ENCODE data around the gene FAM177A1.
"Not testable (repeated sequence)": the region's sequence is repeated elsewhere in the genome, so short reads cannot be mapped to it uniquely, and the experiment has no call there.

The FAM177A1 gene

DNA sequence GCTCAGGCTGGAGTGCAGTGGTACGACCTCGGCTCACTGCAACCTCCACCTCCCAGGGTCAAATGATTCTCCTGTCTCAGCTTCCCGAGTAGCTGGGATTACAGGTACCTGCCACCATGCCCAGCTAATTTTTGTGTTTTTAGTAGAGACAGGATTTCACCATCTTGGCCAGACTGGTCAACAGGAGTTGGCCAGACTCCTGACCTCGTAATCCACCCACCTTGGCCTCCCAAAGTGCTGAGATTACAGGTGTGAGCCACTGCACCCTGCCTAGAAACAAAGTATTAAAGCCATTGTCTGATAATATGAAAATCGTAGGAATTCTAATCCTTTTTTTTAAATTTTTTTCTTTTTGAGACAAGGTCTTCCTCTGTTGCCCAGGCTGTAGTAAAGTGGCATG, 19.7 kb downstream of the FAM177A1 start:
- not testable (repeated sequence) for DNase-seq

DNA sequence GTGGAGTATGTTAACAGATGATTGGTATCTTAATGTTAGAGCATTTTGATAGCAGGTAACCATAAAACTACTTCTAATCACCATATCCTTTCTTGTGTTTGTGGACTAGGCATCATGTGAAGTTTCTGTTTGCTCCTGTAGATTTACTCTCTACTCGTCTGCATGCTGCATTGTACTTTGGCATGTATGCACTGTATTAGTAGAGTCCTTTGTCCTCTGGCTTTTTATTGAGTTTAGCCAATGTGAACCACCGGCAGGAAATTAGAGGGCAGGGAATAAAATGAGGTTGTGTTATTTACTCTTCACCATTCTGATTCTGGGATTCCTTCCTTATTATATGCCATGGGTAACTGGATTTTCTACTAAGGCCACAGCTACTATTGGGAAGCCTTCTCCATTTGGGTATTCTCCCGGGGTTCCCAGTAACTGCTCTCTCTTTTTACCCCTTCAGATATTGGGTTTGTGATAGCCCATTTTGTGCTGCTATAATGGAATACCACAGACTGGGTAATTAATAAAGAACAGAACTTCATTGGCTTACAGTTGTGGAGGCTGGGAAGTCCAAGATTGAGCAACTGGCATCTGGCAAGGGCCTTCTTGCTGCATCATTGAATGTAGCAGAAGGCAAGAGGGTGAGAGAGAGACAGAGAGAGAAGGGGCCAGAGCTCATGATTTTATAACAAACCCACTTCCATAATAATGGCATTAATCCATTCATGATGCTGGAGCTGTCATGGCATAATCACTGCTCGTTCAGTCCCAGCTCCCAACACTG, 22.4 kb downstream of the FAM177A1 start:
- no peak for DNase-seq

DNA sequence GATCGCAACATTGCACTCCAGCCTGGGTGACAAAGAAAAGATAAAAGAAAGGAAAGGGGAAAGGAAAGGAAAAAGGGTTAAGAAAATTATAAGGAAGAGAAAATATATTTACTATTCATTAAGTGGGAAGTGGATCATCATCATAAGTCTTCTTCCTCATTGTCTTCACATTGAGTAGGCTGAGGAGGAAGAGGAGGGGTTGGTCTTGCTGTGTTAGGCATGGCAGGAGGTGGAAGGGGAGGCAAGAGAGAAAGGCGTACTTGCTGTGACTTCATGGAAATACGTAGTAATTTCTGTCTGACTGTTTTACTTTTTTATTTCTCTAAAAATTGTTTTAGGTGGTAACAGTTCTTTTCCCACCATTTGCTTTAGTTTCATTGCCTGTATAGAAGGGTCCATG, 26.2 kb downstream of the FAM177A1 start:
- DNase-seq = no peak

DNA sequence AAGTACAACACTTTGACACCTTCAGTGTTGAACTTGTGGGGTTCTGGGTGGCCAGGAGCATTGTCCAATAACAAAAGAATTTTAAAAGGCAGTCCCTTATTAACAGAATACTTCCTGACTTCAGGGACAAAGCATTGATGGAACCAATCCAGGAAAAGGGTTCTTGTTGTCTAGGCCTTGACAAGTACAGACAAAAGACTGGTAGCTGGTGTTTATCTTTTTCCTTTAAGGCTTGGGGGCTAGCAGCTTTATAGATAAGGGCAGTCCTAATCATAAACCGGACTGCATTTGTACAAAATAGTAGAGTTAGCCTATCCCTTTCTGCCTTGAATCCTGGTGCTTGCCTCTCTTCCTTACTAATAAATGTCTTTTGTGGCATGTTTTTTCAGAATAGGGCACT, 27.4 kb downstream of the FAM177A1 start:
- no peak for DNase-seq

GRCh38 chr14:35078082-35078481, 32.0 kb downstream of the FAM177A1 start:
- no peak for DNase-seq

- DNase-seq = no peak
These were observed 33.7 kb downstream of the FAM177A1 start for GRCh38 chr14:35079742-35080141.

DNA sequence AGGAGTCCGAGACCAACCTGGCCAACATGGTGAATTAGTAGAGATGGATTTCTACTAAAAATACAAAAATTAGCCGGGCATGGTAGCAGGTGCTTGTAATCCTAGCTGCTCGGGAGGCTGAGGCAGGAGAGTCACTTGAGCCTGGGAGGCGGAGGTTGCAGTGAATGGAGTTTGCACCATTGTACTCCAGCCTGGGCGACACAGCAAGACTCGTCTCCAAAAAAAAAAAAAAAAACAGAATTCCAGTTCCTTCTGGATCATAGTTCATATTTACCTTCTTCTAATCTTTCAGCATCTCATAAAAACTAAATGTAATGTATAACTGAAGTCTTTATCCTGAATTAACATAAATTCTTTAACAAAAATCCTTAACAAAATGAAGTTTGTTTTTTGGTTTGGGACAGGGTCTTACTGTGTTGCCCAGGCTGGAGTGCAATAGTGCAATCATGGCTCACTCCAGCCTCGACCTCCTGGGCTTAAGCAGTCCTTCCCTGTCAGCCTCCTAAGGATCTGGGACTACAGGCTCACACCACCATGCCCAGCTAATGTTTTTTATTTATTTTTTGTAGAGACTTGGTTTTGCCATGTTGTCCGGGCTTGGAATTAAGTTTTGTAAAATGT, 37.6 kb downstream of the FAM177A1 start:
- no peak for DNase-seq

GRCh38 chr14:35085441-35085840, 39.4 kb downstream of the FAM177A1 start:
- DNase-seq = no peak

DNA sequence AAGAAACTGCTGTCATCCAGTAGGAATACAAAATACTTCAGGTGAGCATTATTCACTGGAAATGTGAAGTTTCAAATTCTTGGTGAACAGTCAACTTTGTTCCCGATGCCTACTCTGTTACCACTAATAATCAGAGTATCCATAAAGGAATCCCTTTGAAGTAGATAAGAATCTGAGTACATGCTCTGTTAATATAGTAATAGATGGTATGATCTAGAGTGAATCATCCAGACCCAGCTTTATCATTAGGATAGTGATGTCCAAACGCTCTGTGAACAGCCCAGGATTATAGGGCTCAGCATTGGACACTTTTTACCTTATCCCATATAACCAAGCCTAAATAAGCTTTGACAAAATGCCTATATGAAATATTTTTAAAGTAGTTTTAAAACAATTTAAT, 42.4 kb downstream of the FAM177A1 start:
- DNase-seq = no peak

DNA sequence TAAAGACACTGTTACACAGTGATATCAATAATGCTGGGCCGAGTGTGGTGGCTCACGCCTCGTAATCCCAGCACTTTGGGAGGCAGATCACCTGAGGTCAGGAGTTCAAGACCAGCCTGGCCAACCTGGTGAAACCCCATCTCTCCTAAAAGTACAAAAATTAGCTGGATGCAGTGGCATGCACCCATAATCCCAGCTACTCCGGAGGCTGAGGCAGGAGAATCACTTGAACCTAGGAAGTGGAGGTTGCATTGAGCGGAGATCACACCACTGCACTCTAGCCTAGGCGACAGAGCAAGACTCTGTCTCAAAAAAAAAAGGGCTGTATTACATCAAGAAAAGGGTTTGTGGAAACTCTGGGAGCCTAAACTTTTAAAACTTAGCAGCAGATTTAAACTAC, 48.6 kb downstream of the FAM177A1 start:
- DNase-seq = not testable (repeated sequence)

- DNase-seq = no peak
These were observed 61.8 kb downstream of the FAM177A1 start for GRCh38 chr14:35107866-35108265.

DNA sequence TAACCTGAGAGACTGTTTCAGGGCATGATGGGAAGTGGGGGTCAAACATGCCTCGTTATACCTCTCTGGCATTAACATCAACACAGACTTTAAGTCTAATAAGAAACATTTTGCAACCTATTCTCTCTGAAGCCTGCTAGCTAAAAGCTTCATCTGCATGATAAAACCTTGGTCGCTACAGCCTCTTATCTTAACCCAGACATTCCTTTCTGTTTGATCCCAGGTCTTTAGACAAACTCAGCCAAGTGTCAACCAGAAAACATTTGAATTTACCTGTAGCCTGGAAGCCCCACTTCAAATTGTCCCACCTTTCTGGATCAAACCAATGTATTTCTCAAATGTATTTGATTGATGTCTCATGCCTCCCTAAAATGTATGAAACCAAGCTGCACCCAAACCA, 66.6 kb downstream of the FAM177A1 start:
- DNase-seq = no peak

- no peak for DNase-seq
These were observed 67.4 kb downstream of the FAM177A1 start for GRCh38 chr14:35113308-35113950.

- no peak for DNase-seq
These were observed 68.0 kb downstream of the FAM177A1 start for GRCh38 chr14:35114036-35114435.

DNA sequence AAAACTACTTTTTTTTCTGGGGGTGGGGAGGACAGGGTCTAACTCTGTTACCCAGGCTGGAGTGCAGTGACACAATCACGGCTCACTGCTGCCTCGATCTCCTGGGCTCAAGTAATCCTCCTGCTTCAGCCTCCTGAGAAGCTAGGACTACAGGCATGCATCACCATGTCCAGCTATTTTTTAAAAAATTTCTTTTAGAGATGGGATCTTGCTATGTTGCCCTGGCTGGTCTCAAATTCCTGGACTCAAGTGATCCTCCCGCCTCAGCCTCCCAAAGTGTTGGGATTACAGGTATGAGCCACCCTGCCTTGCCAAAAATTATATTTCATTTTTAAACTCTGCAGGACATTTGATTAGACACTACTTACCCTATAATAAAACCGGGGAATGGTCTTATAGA, 70.2 kb downstream of the FAM177A1 start:
- DNase-seq = no peak

DNA sequence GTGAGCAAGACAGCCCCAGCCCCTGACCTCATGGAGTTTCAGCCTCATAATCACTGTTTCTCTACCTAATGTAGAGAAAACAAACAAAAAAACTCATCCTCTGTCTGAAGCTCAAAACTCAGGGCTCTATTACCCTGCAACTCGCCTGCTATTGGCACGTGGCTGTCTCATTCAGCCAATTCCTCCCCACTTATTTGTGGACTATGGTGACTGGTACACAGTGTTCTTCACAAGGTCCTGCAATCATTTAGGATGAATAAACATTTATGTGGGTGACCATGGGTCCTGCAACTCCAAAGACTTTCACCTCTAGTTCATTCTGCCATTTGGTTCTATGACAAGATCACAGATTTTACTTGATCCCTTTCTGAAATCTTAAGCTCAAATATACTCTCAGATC, 71.0 kb downstream of the FAM177A1 start:
- DNase-seq = no peak

DNA sequence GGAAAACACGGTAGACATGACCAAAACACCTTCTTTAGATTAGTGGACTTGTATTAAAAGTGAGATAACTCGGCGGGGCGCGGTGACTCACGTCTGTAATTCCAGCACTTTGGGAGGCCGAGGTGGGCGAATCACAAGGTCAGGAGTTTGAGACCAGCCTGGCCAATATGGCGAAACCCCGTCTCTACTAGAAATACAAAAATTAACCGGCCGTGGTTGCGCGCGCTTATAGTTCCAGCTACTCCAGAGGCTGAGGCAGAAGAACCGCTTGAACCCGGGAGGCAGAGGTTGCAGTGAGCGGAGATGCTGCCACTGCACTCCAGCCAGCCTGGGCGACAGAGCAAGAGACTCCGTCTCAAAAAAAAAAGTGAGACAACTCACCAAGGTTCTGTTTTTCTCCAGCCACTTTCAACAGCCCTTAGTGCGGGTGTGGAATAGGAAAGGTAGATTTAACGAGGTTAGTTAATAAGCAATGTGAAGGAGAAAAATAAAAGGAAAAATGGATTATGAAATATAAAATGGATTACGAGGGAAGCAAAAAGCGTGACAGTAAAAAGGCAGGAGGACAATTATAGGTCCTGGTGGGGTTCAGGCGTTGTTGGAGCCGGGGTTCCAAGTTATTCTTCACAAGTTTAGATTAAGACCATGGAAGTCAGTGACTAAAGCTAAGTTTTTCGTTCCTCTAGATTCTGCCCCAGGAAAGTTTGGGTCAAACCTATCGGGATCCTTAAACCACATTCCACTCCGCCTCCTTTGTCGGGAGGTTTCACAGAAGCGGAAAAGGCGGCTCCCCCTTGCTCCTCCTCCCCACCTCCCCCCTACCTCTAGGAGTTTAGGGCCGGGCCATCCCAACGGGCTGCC, 75.2 kb downstream of the FAM177A1 start:
- DNase-seq = no peak

GRCh38 chr14:35121887-35122695, 76.0 kb downstream of the FAM177A1 start, which contains the start of the genes PPP2R3C and PRORP:
Gene PPP2R3C, minus strand, starts transcription at chr14:35121990. Its CDS starts 31 bp downstream, at chr14:35121959.
Gene PRORP, plus strand, starts transcription at chr14:35122552. Its CDS starts 694 bp downstream, at chr14:35123246.
- peak; percentile 86 for DNase-seq

DNA sequence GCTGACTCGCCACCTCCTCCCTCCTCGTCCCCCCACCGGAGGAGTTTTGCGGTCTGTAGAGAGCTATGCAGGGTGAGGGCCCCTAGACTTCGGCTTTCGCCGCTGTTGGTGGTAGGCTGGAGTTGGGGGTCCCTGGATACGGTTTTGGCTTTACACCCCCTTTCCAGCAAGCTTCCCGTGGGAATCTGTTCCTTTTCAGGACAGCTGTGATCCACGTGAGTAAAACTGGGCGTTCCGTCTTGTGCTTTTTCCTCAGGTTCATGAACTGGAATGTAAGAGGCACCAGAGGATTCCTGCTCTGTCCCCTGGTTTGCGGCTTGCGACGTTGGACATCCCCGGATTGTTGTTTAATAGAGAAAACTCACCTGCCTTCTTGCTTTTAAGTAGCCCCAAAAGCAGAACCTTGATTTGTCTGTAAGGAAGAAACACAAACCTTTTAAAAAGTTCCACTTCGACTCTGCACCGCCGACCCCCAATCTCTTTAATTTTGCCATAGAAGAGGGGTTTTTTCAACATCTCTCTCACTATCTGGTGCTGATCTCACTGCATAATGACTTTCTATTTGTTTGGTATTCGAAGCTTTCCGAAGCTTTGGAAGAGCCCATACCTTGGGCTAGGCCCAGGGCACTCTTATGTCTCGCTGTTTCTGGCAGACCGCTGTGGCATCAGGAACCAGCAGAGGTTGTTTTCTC, 76.8 kb downstream of the FAM177A1 start:
- DNase-seq = no peak

GRCh38 chr14:35123388-35123703, 77.3 kb downstream of the FAM177A1 start:
- DNase-seq = no peak

GRCh38 chr14:35124127-35124526, 78.1 kb downstream of the FAM177A1 start:
- DNase-seq = no peak

All from effector CD8-positive, alpha-beta T cell (primary cell).